ENCODE measurements around the gene C1orf185.
"Not testable (repeated sequence)": the region's sequence is repeated elsewhere in the genome, so short reads cannot be mapped to it uniquely, and the experiment has no call there.

C1orf185 gene

DNA sequence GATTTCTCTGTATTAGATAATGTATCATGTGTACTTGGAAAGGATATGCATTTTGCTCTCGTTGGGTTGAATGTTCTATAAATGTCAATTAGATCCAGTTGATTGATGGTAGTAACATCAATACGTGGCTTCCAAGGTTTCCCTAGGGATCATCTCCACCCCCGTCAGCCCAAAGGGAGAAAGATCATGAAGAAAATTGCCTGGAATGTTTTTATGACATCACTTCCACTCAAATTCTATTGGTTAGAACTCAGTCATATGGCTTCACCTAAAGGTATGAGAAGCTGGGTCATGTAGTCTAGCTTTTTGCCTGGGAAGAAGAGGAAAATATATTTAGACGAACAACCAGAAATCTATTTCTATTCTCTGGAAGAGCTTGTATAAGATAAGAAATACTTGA, at the start of gene C1orf185:
Gene C1orf185 (plus strand): TSS at position 253 of the 400 bp plus-strand sequence. CDS start 6 bp downstream, at position 259.
- no peak for DNase-seq (ENCODE audit: low read depth)

DNA sequence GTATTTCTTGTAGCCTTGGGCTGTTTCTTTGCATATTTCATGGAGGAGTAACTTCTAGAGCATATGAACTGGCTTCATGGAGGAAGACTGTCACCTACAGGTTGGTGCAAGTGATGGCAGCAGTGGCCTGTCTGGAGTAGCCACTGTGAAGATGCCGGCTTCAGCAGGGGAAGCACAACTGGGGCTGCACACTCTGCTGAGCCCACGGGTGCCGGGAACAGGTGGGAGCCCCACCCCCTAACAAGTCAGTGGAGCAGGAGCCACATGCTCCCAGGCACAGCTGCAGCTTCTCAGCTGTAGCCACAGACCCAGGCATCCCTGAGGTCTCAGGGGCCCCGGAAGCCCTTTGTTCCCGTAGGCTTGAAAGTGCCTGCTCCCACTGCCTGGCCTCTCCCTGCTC, 43.2 kb upstream of the C1orf185 start:
- no peak for DNase-seq (ENCODE audit: low read depth)

DNA sequence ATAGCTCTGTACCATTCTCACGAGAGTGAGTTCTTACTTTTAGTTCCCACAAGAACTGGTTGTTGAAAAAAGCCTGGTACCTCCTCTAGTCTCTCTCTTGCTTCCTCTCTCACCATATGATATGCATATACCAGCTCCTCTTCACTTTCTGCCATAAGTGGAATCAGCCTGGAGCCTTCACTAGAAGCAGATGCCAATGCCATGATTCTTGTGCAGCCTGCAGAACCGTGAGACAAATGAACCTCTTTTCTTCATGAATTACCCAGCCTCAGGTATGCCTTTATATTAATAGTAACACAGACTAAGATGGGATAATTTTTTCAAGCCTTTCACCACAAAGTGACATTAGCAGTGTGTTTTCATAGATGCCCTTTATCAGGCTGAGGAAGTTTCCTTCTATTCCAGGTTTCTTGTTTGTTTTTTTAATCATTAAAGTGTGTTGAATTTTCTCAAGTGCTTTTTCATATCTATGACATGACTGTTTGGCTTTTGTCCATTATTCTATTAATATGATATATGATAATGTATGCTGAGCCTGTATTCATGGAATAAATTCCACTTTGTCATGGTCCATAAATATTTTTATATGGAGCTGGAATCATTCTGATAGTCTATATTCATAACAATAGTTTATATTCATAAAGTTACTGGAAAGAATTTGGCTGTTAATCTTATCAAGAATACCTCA, 40.7 kb upstream of the C1orf185 start:
- no peak for DNase-seq (ENCODE audit: low read depth)

DNA sequence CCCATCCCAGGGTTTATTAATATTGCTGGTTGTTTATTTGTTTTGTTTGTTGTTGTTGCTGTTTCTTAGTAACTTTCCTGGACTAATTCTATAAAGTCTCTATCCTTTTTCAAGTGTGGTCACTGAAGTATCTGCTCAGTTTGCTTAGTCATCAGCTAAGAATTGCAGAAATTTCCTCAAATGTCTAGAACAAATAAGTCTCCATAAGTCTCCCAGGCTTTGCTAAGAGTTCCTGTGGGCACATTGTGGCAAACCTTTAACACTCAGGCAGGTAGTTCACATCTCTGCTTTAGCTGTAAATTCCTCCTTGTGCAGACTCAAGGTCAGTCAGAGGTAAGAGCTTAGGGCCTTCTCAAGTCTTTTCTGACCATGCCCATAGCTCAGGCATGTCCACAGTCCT, 38.9 kb upstream of the C1orf185 start:
- no peak for DNase-seq (ENCODE audit: low read depth)

DNA sequence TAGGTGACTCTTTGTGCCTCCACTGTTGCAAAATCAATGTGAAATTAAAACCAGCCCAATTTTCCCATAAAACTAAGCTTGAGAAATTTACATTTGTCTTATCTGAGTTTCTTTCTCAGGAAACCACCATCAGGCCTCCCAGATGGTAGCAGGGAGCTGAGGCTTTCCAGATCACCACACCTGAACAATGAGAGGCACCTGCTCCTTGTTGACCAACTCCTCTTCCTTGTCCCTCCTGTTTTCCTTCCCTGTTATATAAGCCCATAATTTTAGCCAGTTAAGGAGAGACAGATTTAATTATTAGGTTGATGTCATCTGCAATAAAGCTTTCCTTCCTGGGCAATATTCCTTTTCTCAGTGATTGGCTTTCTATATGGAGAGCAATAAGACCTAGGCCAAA, 32.0 kb upstream of the C1orf185 start:
- no peak for DNase-seq (ENCODE audit: low read depth)

DNA sequence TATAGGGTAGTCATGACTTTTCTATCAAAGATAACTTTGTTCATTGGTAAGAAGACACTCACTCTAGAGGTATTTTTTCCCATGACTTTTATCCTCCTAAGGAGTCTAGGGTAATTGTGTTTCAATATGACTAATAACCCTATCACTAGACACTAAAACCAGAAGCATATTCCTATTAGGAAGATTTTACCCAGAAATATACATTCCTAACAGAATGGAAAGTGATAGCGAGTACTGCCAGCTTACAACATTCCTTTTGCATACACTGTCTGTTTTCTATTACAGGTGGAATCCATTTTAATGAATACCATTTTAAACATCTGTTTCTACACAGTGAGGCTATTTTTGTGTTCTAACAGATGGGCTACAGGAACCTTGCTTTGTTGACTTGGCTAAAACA, 31.4 kb upstream of the C1orf185 start:
- no peak for DNase-seq (ENCODE audit: low read depth)

- DNase-seq (ENCODE audit: low read depth), result no peak
These were observed 30.6 kb upstream of the C1orf185 start for GRCh38 chr1:51071291-51072042.

DNA sequence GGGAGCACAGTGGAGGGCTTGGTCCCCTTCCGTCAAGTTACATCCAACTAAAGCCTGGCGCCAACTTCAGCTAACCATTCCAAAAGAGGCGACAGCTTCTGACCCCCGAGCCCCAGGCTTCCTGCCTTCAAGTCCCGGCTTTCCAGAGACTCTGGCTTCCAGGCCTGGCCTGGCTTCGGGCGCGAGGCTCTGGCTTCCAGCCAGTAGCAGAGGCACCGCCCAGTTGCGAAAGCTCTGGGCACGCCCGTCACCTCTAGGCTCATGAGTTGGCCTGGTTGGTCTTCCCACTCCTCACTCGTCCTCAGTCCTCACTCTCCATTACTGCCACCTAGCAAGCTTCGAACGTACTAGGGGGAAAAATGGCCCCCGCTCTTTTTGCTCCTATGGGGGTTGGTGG, 30.0 kb upstream of the C1orf185 start:
- DNase-seq (ENCODE audit: low read depth), result no peak

DNA sequence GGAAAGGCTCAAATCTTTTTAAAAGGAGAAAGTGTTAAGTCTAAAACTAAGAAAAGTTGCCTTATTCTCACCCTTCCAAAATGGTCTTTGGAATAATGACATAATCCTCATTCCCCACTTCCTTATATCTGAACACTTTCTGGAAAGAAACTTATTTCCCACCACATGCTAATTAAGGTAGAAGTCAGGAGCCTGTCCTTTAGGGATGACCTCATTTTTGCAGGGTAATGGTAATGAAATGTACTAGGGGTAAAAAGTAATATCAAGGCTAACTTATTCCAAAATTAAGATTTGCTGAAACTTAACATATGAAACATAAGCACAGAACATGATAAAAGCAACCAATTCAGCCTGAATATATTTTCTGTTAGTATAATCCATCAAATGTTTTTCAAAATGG, 29.4 kb upstream of the C1orf185 start:
- no peak for DNase-seq (ENCODE audit: low read depth)

DNA sequence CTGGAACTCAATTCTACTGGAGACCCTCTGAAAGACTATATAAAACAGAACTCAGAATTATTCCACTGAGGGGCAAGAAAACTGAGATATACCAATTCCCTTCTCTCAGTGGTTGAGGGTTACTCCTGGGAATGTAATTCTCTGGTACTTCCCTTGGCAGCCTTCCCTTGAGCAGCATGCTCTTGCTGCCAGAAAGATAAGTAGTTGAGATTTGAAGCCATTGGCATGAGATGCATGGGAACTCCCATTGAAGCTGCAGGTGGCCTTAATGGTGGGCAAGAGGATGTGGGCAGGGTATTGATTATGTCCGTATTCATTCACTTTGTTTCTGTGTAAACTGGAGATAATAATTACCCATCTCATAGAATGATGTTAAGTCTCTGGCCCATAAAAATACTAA, 28.6 kb upstream of the C1orf185 start:
- DNase-seq (ENCODE audit: low read depth), result no peak

DNA sequence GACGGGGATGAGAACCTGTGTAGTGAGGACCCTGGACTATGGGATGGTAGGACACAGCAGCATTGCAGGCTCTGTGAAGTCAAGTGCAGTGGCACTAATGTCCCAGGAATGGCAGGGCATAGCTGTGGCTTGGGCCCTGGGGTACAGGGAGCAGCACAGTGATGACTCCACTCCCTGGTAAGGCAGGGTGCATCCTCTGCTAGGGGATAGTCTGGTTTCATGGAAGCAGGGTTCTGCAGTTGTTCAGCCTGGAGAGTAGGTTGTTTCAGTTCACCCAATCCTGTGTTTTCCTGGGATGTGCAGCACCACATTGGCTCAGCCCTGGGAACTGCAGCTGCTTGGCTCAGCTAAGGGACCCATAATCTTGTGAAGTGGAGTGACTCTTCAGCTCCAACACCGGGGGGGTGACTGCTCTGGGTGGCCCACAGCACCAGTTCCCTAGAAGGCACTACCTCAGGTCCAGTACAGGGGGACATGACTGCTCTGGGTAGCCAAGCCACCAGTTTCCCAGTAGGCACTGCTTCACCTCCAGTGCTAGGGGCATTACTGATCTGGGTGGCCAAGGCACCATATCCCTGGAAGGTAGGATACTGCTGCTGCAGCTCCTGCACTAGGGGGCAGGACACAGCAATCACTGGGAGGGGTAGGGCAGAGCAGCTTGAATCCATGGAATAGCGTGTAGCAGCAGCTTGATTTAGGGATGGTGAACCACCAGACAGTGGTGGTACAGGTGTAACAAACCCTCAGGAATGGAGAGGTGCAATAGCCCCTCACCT, 15.3 kb upstream of the C1orf185 start:
- DNase-seq (ENCODE audit: low read depth), result no peak

- no peak for DNase-seq (ENCODE audit: low read depth)
These were observed 13.6 kb upstream of the C1orf185 start for GRCh38 chr1:51088474-51088873.

GRCh38 chr1:51093581-51093980, 8.4 kb upstream of the C1orf185 start:
- DNase-seq (ENCODE audit: low read depth), result no peak

GRCh38 chr1:51097171-51097570, 4.9 kb upstream of the C1orf185 start:
- DNase-seq (ENCODE audit: low read depth), result no peak

GRCh38 chr1:51100264-51100880, 1.7 kb upstream of the C1orf185 start:
- no peak for DNase-seq (ENCODE audit: low read depth)

- DNase-seq (ENCODE audit: low read depth), result no peak
These were observed 12.1 kb downstream of the C1orf185 start for GRCh38 chr1:51114137-51114536.

GRCh38 chr1:51115714-51116404, 13.8 kb downstream of the C1orf185 start:
- no peak for DNase-seq (ENCODE audit: low read depth)

DNA sequence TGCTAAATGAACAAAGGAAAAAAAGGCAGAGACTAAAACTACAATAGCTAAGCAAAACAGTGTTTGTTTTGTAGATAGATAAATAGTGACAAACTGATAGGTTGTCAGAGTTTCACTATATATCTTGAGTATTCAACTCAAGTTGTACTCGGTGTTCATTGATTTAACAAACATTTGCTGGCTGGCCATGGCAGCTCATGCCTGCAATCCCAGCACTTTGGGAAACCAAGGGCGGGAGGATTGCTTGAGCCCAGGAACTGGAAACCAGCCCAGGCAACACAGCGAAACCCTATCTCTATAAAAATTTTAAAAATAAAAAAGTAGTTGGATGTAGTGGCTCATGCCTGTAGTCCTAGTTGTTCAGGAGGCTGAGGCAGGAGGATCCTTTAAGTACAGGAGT, 17.3 kb downstream of the C1orf185 start:
- DNase-seq (ENCODE audit: low read depth), result no peak

GRCh38 chr1:51120629-51121028, 18.6 kb downstream of the C1orf185 start:
- no peak for DNase-seq (ENCODE audit: low read depth)

DNA sequence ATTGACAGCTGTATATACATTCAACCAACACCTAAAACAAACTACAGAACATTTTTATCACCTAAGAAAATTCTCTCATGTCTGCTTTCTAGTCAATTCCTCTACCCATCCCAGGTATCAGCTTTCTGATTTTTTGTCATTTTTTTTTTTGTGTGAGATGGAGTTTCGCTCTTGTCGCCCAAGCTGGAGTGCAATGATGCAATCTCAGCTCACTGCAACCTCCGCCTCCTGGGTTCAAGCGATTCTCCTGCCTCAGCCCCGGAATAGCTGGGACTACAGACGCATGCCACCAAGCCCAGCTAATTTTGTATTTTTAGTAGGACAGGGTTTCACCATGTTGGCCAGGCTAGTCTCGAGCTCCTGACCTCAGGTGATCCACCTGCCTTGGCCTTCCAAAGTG, 25.1 kb downstream of the C1orf185 start:
- not testable (repeated sequence) for DNase-seq (ENCODE audit: low read depth)

DNA sequence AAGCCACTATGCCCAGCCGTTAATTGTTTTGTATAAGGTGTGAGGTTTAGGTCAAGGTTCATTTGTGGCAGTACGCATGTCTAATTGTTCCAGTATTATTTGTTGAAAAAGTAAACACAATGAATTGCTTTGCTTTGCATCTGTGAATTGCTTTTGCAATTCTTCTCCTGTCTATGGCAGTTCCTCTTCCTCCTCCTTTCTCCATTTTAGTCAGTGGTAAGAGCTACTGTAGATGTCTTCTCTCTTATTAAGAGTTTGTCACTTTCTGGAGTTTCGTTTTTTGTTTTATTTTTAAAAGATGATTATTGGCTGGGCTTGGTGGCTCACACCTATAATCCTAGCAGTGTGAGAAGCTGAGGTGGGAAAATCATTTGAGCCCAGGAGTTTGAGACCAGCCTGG, 29.2 kb downstream of the C1orf185 start:
- no peak for DNase-seq (ENCODE audit: low read depth)

DNA sequence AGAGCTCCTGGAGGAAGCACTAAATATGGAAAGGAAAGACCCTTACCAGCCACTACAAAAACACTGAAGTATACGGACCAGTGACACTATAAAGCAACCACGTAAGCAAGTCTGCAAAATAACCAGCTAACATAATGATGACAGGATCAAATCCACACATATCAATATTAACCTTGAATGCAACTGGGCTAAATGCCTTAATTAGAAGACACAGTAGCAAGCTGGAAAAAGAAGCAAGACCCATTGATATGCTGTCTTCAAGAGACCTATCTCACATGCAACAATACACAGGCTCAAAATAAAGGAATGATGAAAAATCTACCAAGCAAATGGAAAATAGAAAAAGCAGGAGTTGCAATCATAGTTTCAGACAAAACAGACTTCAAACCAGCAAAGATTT, 31.0 kb downstream of the C1orf185 start:
- no peak for DNase-seq (ENCODE audit: low read depth)

Measured in stimulated activated CD8-positive, alpha-beta memory T cell treated with anti-CD3 and anti-CD28 coated beads, Interleukin-7, amount 100 ng/mL, for 24 hours (primary cell).